ENCODE data around the gene LIN7C. TPM values are rescaled to one million over a fixed set of nuclear protein-coding genes. Genes with fewer than 3 reads are reported as not detected.
A peak's percentile ranks its signal among the peaks of the same experiment; 100 is the strongest.

The LIN7C gene
- total and polyA plus RNA-seq, 9 of the 15 experiments (the other 6 are each of a cell fraction or from before 2014, with no cell fraction given) = 10.8 to 52.7 (median 21.5) TPM

DNA sequence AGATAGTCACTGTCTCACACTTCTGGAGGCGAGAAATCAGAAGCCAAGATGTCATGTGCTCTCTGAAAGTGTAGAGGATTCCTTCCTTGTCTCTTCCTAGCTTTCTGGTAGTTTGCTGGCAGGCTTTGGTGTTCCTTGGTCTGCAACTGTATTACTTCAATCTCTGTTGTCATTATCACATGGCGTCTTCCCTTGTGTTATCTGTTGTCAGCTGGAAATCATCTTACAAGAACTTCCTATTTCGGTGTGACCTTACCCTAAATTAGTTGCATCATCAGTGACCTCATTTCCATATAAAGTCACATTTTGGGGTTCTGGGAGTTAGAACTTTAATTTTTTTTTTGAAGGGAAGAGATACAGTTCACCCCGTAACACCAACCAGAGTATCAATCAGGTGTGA lies 3.3 kb upstream of the LIN7C start (continued):
- TF ChIP-seq, protein P1, sequence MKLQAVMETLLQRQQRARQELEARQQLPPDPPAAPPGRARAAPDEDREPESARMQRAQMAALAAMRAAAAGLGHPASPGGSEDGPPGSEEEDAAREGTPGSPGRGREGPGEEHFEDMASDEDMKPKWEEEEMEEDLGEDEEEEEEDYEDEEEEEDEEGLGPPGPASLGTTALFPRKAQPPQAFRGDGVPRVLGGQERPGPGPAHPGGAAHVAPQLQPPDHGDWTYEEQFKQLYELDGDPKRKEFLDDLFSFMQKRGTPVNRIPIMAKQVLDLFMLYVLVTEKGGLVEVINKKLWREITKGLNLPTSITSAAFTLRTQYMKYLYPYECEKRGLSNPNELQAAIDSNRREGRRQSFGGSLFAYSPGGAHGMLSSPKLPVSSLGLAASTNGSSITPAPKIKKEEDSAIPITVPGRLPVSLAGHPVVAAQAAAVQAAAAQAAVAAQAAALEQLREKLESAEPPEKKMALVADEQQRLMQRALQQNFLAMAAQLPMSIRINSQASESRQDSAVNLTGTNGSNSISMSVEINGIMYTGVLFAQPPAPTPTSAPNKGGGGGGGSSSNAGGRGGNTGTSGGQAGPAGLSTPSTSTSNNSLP (IDR thresholded peaks at IDR 0.05; ENCODE audit: borderline replicate concordance, low read depth, low read length) = no peak
- peak; percentile 64; the same call in 1 of the 2 replicates for TF ChIP-seq JUN (IDR thresholded peaks at IDR 0.05; ENCODE audit: borderline replicate concordance, low read depth, low read length)
- TF ChIP-seq JUN (CRISPR knock-in tag; IDR thresholded peaks at IDR 0.05; ENCODE audit: borderline replicate concordance) = no peak
- peak; percentile 71 for TF ChIP-seq JUND (IDR thresholded peaks at IDR 0.05; ENCODE audit: borderline replicate concordance, low read depth, low read length)
- peak; percentile 81 for TF ChIP-seq JUND (tag; IDR thresholded peaks at IDR 0.05; ENCODE audit: borderline replicate concordance, low read depth, low read length)
- no peak for TF ChIP-seq ZNF584 (CRISPR knock-in tag; IDR thresholded peaks at IDR 0.05; ENCODE audit: low read depth)
- TF ChIP-seq HSF4 (CRISPR knock-in tag; IDR thresholded peaks at IDR 0.05; ENCODE audit: borderline replicate concordance) = no peak
- TF ChIP-seq USF1 (CRISPR knock-in tag; IDR thresholded peaks at IDR 0.05) = no peak
- TF ChIP-seq BRD9 (IDR thresholded peaks at IDR 0.05; ENCODE audit: low read depth, partially characterized antibody) = no peak
- TF ChIP-seq ZNF592 (IDR thresholded peaks at IDR 0.05) = no peak
- TF ChIP-seq, protein P2, sequence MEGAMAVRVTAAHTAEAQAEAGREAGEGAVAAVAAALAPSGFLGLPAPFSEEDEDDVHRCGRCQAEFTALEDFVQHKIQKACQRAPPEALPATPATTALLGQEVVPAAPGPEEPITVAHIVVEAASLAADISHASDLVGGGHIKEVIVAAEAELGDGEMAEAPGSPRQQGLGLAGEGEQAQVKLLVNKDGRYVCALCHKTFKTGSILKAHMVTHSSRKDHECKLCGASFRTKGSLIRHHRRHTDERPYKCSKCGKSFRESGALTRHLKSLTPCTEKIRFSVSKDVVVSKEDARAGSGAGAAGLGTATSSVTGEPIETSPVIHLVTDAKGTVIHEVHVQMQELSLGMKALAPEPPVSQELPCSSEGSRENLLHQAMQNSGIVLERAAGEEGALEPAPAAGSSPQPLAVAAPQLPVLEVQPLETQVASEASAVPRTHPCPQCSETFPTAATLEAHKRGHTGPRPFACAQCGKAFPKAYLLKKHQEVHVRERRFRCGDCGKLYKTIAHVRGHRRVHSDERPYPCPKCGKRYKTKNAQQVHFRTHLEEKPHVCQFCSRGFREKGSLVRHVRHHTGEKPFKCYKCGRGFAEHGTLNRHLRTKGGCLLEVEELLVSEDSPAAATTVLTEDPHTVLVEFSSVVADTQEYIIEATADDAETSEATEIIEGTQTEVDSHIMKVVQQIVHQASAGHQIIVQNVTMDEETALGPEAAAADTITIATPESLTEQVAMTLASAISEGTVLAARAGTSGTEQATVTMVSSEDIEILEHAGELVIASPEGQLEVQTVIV (CRISPR knock-in tag; IDR thresholded peaks at IDR 0.05; ENCODE audit: borderline replicate concordance) = no peak
- TF ChIP-seq BDP1 (IDR thresholded peaks at IDR 0.05; ENCODE audit: insufficient read depth, insufficient read length) = no peak
- no peak for TF ChIP-seq HNRNPL (IDR thresholded peaks at IDR 0.05; ENCODE audit: low read depth, low read length)
- peak; percentile 32; the same call in 1 of the 2 replicates for TF ChIP-seq NR2C1 (IDR thresholded peaks at IDR 0.05)
- peak; percentile 52 for TF ChIP-seq NR2C1 (tag; IDR thresholded peaks at IDR 0.05)
- TF ChIP-seq RBM34 (IDR thresholded peaks at IDR 0.05; ENCODE audit: borderline replicate concordance, insufficient read depth, low read length) = no peak
